GM21390 (cell line): Measurements from ENCODE around the gene TTBK1.

Experiments
- ATAC-seq: cut with Tn5 transposase; IDR thresholded peaks from one replicate; pipeline ENCODE4 v1.9.1; 2021; ENCODE audit not compliant: unreplicated experiment

TTBK1 gene

GRCh38 chr6:43285832-43286231 lies 42.6 kb downstream of the TTBK1 start:
- ATAC-seq: no peak

DNA sequence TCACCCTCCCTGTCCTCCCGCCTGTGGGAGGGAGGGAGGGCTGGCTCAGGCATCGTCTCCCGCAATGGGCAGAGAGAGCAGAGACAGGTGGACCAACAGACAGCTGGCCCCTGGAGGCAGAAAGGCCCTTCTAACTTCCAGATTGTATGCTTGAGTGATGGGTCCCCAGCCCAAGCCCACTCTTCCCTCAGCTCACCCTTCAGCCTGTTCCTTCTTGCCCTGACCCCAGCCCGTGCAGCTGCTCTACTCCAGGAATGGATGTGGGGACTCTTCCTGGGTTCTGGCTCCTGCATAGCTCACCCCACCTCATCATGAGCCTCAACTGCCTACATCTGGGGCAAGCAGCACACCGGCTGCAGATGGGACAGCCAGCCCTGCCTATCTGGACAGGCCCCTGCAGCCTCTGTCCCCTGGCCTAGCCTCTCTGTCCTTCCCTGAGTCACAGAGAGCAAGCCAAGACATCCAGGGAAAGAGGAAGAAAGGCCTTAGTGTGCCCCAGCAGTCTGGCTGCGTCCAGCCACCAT lies 43.2 kb downstream of the TTBK1 start:
- no peak for ATAC-seq

GRCh38 chr6:43286980-43287716 lies 43.9 kb downstream of the TTBK1 start:
- ATAC-seq: no peak

GRCh38 chr6:43287717-43288679 lies 44.7 kb downstream of the TTBK1 start:
- ATAC-seq: no peak

GRCh38 chr6:43290339-43290904 lies 47.1 kb downstream of the TTBK1 start:
- ATAC-seq: no peak

GRCh38 chr6:43290905-43291355 lies 47.6 kb downstream of the TTBK1 start:
- no peak for ATAC-seq

DNA sequence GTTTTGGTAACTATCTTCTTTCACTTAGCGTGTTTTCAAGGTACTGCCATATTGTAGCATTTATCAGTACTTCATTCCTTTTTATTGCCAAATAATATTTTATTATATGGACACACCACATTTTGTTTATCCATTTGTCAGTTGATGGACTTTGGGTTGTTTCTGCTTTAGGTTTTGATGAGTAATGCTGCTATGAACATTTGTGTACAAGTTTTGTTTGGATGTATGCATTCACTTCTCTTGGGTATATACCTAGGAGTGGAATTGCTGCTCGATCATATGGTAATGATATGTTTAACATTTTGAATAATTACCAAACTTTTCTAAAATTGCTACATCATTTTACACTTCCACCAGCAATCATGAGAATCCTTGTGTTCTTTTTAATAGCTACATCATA lies 48.4 kb downstream of the TTBK1 start:
- ATAC-seq: no peak

DNA sequence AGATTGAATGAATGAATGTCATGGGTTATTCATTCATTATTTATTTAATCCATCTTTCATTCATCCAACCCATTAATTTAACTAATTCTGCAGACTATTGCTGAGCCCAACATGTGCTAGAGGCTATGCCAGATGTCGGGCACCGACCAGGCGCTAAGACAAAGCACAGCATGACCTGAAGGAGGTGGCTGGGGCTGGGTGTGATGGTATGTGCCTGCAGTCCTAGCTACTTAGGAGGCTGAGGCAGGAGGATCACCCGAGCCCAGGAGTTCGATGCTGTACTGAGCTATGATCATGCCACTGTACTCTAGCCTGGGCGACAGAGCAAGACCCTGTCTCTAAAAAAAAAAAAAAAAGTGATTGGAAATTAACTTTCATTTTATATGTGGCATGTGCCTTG lies 49.1 kb downstream of the TTBK1 start:
- ATAC-seq: no peak

DNA sequence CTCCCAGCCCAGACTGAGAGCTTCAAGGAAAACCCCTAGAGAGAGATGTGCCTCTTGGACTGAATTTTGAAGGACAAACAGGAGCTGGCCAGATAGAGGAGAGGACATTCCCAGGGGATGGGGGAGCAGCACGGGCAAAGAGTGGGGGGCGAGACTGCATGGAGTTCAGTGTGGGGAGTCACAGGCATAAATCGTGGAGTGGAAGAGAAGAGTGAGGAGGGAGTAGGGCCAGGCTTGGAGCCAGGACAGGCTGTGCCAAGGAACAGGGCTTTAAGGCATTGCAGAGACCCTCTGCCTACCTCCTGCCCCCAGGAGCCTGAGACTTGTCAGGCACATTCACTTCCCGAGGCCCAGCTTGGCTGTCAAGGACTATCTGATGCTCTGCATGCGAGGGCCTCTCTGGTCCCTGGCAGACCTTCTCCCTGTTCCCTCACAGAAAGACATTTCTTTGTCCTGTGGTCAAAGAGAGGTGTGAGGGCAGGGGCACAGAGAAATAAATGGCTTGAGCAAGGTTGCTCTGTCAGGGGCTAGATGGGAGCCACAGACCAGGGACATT lies 49.6 kb downstream of the TTBK1 start:
- ATAC-seq: no peak

- no peak for ATAC-seq
Measured at GRCh38 chr6:43293698-43294097, 50.4 kb downstream of the TTBK1 start.

- ATAC-seq: no peak
Measured at GRCh38 chr6:43294536-43294935, 51.3 kb downstream of the TTBK1 start.

DNA sequence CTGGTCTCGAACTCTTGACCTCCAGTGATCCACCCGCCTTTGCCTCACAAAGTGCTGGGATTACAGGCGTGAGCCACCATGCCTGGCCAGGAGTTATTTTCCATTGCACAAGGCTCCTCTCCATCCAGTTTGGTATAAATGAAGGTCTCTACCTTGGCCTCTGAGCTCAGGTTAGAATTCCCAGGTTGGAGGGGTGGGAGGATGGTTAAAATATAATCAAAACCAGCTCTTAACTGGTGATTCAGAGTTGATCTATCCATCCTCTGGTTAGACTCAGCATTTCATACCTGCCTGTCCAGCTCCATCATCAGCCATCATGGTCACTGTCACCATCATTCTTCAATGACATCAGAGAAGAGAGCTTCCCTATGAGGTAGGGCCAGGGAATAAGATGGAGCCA lies 52.2 kb downstream of the TTBK1 start:
- ATAC-seq: no peak

DNA sequence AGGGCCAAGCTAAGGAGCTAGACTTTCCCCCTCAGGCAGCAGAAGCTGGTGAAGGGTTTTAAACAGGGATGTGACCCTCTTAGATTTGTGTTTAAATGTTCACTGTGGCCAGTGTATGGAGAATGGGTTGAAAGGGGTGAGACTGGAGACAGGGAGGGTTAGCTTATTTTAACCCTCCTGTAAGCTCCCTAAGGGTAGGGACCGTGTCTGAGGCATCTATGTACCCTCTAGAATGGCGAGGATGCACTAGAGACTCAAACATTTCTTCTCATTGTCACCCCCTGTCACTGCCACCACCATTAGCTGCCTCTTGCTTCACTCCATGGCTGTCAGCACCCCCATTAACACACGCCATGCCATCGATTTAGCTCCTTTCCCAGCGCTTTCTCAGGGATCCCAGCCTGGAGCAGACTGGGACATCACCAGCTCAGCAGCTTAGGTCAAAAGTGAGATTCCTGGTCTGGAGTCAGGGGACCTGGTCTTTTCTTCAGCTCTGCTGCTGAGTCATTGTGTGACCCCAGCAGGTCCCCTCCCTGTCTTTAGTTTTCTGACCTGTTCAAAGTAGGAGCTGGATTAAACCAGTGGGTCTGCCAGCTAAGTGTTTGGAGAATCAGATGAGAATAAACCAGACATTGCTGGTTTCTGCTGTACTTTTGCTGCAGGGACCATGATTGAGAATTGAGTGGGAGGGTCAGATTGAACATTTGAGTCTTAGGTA lies 53.7 kb downstream of the TTBK1 start:
- no peak for ATAC-seq

GRCh38 chr6:43297644-43298564 lies 54.6 kb downstream of the TTBK1 start, which contains the start of gene SLC22A7:
TSS of gene SLC22A7 (plus strand) at chr6:43298260. CDS start at chr6:43298359, 99 bp downstream.
- no peak for ATAC-seq

DNA sequence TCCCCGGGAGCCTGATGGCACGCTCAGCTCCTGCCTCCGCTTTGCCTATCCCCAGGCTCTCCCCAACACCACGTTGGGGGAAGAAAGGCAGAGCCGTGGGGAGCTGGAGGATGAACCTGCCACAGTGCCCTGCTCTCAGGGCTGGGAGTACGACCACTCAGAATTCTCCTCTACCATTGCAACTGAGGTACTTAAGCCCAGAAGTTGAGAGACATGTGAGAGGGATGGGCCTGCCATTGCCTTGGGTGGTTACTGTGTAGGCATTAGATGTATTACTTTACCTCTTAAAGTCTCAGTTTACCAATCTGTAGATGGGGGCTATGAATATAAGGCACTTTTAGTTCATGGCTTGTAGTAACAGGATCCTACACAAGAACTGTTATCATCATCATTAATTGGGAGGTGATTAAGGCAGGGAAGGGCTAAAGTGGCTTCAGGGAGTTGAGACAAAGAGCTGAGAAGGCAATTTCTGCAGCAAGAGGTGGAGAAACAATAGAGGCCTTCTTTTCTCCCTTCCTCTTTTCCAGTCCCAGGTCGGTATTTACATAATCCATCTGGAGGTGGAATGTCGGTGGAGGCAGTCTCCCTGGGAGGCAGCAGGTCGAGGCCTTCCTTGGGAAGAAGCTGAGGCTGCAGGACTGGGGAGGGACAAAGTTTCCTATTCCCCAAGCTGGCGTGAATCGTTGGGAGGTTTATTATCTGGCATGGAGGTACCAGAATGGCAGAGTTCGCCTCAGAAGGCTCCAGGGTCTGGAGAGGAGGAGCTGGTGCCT lies 55.5 kb downstream of the TTBK1 start:
- ATAC-seq: no peak

GRCh38 chr6:43299338-43300293 lies 56.3 kb downstream of the TTBK1 start:
- ATAC-seq: no peak

- ATAC-seq: no peak
Measured at GRCh38 chr6:43301081-43301870, 58.0 kb downstream of the TTBK1 start.
